WTC11 (cell line): ENCODE data around the gene HIPK2. TPM values are rescaled to one million over a fixed set of nuclear protein-coding genes. Genes with fewer than 3 reads are reported as not detected.
"Not testable (repeated sequence)": the region's sequence is repeated elsewhere in the genome, so short reads cannot be mapped to it uniquely, and the experiment has no call there.

Experiments used
- ATAC-seq: fragments of 200-7000 bp; cut with Tn5 transposase; 2 replicates; pipeline ENCODE4 v1.10.0; 2021; ENCODE audit warnings: mild to moderate bottlenecking, moderate library complexity
- CTCF ChIA-PET: fragments of 300-600 bp; sonication (Branson Sonifier 250); formaldehyde crosslinking; loops from one replicate; lab custom pipeline; 2021; ENCODE audit warnings: antibody characterized with exemption; lab: Charles Lee
- POLR2A ChIA-PET: fragments of 350-600 bp; sonication (Branson Sonifier 250); formaldehyde crosslinking; loops from one replicate; lab custom pipeline; 2021; ENCODE audit warnings: antibody characterized with exemption; lab: Charles Lee
- DNase-seq: peaks from one replicate; pipeline ENCODE4 v3.0.0; 2021; ENCODE audit warnings: low spot score
- H3K27ac Mint-ChIP-seq: 2 replicates; pipeline ENCODE4 v1.8.0; 2021; ENCODE audit warnings: mixed read lengths
- H3K27me3 Mint-ChIP-seq: 2 replicates; pipeline ENCODE4 v1.8.0; 2021; ENCODE audit warnings: low read depth, mild to moderate bottlenecking, moderate library complexity, mixed read lengths
- H3K36me3 Mint-ChIP-seq: 2 replicates; pipeline ENCODE4 v1.8.0; 2021; ENCODE audit warnings: mixed read lengths
- H3K4me1 Mint-ChIP-seq: 2 replicates; pipeline ENCODE4 v1.8.0; 2022; ENCODE audit warnings: mixed read lengths
- H3K4me3 Mint-ChIP-seq: 2 replicates; pipeline ENCODE4 v1.8.0; 2021; ENCODE audit warnings: mild to moderate bottlenecking, moderate library complexity, mixed read lengths
- H3K9me3 Mint-ChIP-seq: 2 replicates; pipeline ENCODE4 v1.8.0; 2021; ENCODE audit warnings: mixed read lengths
- ATF1 ChIP-seq: sonication (generic); formaldehyde crosslinking; IDR thresholded peaks from 2 replicates; pipeline ENCODE4 v1.8.1; 2023; ENCODE audit warnings: mild to moderate bottlenecking, moderate library complexity, missing genetic modification reagents
- E2F4 ChIP-seq: sonication (generic); formaldehyde crosslinking; IDR thresholded peaks from 2 replicates; pipeline ENCODE4 v1.8.1; 2022; ENCODE audit warnings: low read depth, mild to moderate bottlenecking, moderate library complexity, missing genetic modification reagents, borderline replicate concordance
- EMX1 ChIP-seq: fragments of 250-450 bp; sonication (Bioruptor Pico); IDR thresholded peaks from 2 replicates; pipeline ENCODE4 v1.8.0; 2021; ENCODE audit warnings: mild to moderate bottlenecking
- GRHL2 ChIP-seq: fragments of 250-450 bp; sonication (Bioruptor Pico); IDR thresholded peaks from 2 replicates; pipeline ENCODE4 v1.8.0; 2022; ENCODE audit warnings: mild to moderate bottlenecking, moderate library complexity; ENCODE audit not compliant: insufficient replicate concordance, severe bottlenecking
- JAZF1 ChIP-seq: fragments of 250-450 bp; sonication (Bioruptor Pico); IDR thresholded peaks from 2 replicates; pipeline ENCODE4 v1.9.0; 2021; ENCODE audit warnings: moderate library complexity, mild to moderate bottlenecking, inconsistent platforms
- RELA ChIP-seq: sonication (generic); formaldehyde crosslinking; IDR thresholded peaks from 2 replicates; pipeline ENCODE4 v1.8.1; 2022; ENCODE audit warnings: missing genetic modification reagents, mild to moderate bottlenecking, borderline replicate concordance
- RORB ChIP-seq: fragments of 250-450 bp; sonication (Bioruptor Pico); IDR thresholded peaks from 2 replicates; pipeline ENCODE4 v1.9.0; 2021; ENCODE audit warnings: mild to moderate bottlenecking
- SP1 ChIP-seq: sonication (generic); formaldehyde crosslinking; conservative IDR thresholded peaks from 2 replicates; pipeline ENCODE4 v1.8.1; 2022; ENCODE audit warnings: missing genetic modification reagents
- TP53 ChIP-seq: sonication (generic); formaldehyde crosslinking; IDR thresholded peaks from 2 replicates; pipeline ENCODE4 v1.8.1; 2023; ENCODE audit warnings: mild to moderate bottlenecking, missing genetic modification reagents
- ZNF121 ChIP-seq: sonication (generic); formaldehyde crosslinking; IDR thresholded peaks from 2 replicates; pipeline ENCODE4 v1.8.0; 2023; ENCODE audit warnings: missing genetic modification reagents
- ZNF263 ChIP-seq: sonication (generic); formaldehyde crosslinking; IDR thresholded peaks from 2 replicates; pipeline ENCODE4 v1.8.1; 2022; ENCODE audit warnings: low read depth, mild to moderate bottlenecking, moderate library complexity, missing genetic modification reagents
- total RNA-seq: library from RNA; stranded (reverse); gene quantifications from 3 replicates; pipeline ENCODE4 v1.2.3, GENCODE V29; 2021
- TF ChIP-seq, protein P1 (sequence below): sonication (generic); formaldehyde crosslinking; IDR thresholded peaks from 2 replicates; pipeline ENCODE4 v1.8.0; 2022; ENCODE audit warnings: mild to moderate bottlenecking, missing genetic modification reagents
- TF ChIP-seq, protein P2 (sequence below): fragments of 250-450 bp; sonication (Bioruptor Pico); IDR thresholded peaks from 2 replicates; pipeline ENCODE4 v1.9.0; 2021; ENCODE audit warnings: mild to moderate bottlenecking, borderline replicate concordance
- TF ChIP-seq, protein P3 (sequence below): fragments of 200-600 bp; IDR thresholded peaks from 2 replicates; pipeline ENCODE4 v1.8.0; 2022; ENCODE audit warnings: antibody characterized with exemption
- TF ChIP-seq, protein P4 (sequence below): fragments of 250-450 bp; sonication (Bioruptor Pico); IDR thresholded peaks from 2 replicates; pipeline ENCODE4 v2.1.2; 2022; ENCODE audit warnings: mild to moderate bottlenecking, moderate library complexity

The HIPK2 gene
- total RNA-seq, 1 experiment from 2014 or later: 25.3 TPM

- Mint-ChIP-seq H3K4me3 (no peak overlapping the region), H3K4me1 (peaks cover 13% of the 10 kb centered on the region), H3K27ac (no peak overlapping the region), H3K36me3 (peaks cover 7% of the 10 kb centered on the region), H3K27me3 (no peaks in the 10 kb centered on the region; the same call in 1 of the 2 replicates), H3K9me3 (peaks cover 13% of the 10 kb centered on the region)
- no peak for ATAC-seq
- no peak for DNase-seq
- ChIA-PET POLR2A (no interaction called here), CTCF (interaction anchor here (0.7 to 2.2 kb wide), 2 partner anchors 59 kb away, joined by 3 to 8 read pairs; no protein-coding TSS in a partner anchor)
- no peak for TF ChIP-seq E2F4
- no peak for TF ChIP-seq RORB (CRISPR knock-in tag)
- no peak for TF ChIP-seq ATF1 (CRISPR knock-in tag)
- TF ChIP-seq RELA (CRISPR knock-in tag): no peak
- no peak for TF ChIP-seq SP1
- TF ChIP-seq ZNF263 (CRISPR knock-in tag): no peak
- no peak for TF ChIP-seq JAZF1 (CRISPR knock-in tag)
- no peak for TF ChIP-seq GRHL2
- no peak for TF ChIP-seq ZNF121 (CRISPR knock-in tag)
- no peak for TF ChIP-seq TP53
Observed at GRCh38 chr7:139559364-139560105, 218.3 kb downstream of the HIPK2 start.

DNA sequence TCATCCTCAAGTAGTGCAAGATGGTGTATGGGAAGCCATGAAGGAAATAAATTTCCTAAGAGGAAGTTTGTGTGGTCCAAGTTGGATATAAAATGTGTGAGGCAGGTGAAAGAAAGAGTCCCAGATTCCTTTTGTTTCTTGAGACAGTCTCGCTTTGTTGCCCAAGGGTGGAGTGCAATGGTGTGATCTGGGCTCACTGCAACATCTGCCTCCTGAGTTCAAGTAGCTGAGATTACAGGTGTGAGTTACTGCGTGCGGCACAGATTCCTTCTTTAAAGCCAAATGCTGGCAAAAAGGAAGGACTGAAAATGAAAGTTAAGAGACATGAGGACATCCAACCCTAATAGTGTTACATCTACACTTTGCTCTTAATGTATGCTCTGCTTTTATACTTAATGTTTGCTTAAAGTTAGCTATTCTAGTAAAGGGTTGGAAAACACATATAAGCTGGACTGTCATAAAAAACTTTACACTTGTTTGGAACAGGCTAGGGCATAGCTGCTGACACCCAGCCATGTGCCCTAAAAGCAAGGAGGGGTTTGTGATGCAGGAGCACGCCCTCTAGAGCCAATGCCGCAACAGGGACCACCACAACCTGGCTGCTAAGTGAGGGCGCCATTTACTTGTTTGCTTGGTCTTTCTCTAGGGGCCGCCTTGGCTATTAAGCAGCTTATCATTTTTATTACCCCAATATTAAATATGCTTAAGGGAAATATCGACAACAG is 219.8 kb downstream of the HIPK2 start:
- peak; percentile 49 for DNase-seq
- Mint-ChIP-seq H3K4me1 (peaks cover 18% of the 10 kb centered on the region), H3K4me3 (no peak overlapping the region), H3K36me3 (peaks cover 9% of the 10 kb centered on the region), H3K27ac (no peak overlapping the region), H3K9me3 (peaks cover 20% of the 10 kb centered on the region), H3K27me3 (no peaks in the 10 kb centered on the region; the same call in 1 of the 2 replicates)
- ChIA-PET POLR2A (interaction anchor here (1.2 kb wide), 1 partner anchor 9 kb away, joined by 4 read pairs; no protein-coding TSS in a partner anchor), CTCF (interaction anchor here (0.6 to 2.2 kb wide), 18 partner anchors 9 to 124 kb away, joined by 3 to 23 read pairs (median 4); partner anchors contain the start of gene KLRG2)
- peak; percentile 73 for ATAC-seq
- TF ChIP-seq, protein P1, sequence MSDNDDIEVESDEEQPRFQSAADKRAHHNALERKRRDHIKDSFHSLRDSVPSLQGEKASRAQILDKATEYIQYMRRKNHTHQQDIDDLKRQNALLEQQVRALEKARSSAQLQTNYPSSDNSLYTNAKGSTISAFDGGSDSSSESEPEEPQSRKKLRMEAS (CRISPR knock-in tag): peak; percentile 56; the same call in 1 of the 2 replicates
- no peak for TF ChIP-seq RORB (CRISPR knock-in tag)

GRCh38 chr7:139553991-139554700 is 223.7 kb downstream of the HIPK2 start:
- not testable (repeated sequence) for H3K36me3 Mint-ChIP-seq, H3K27me3 Mint-ChIP-seq, H3K4me3 Mint-ChIP-seq, H3K27ac Mint-ChIP-seq
- TF ChIP-seq, protein P2, sequence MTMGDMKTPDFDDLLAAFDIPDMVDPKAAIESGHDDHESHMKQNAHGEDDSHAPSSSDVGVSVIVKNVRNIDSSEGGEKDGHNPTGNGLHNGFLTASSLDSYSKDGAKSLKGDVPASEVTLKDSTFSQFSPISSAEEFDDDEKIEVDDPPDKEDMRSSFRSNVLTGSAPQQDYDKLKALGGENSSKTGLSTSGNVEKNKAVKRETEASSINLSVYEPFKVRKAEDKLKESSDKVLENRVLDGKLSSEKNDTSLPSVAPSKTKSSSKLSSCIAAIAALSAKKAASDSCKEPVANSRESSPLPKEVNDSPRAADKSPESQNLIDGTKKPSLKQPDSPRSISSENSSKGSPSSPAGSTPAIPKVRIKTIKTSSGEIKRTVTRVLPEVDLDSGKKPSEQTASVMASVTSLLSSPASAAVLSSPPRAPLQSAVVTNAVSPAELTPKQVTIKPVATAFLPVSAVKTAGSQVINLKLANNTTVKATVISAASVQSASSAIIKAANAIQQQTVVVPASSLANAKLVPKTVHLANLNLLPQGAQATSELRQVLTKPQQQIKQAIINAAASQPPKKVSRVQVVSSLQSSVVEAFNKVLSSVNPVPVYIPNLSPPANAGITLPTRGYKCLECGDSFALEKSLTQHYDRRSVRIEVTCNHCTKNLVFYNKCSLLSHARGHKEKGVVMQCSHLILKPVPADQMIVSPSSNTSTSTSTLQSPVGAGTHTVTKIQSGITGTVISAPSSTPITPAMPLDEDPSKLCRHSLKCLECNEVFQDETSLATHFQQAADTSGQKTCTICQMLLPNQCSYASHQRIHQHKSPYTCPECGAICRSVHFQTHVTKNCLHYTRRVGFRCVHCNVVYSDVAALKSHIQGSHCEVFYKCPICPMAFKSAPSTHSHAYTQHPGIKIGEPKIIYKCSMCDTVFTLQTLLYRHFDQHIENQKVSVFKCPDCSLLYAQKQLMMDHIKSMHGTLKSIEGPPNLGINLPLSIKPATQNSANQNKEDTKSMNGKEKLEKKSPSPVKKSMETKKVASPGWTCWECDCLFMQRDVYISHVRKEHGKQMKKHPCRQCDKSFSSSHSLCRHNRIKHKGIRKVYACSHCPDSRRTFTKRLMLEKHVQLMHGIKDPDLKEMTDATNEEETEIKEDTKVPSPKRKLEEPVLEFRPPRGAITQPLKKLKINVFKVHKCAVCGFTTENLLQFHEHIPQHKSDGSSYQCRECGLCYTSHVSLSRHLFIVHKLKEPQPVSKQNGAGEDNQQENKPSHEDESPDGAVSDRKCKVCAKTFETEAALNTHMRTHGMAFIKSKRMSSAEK (CRISPR knock-in tag): 0 out of 2 replicates have a peak, but pooled peaks have one; percentile 7
- 0 out of 2 replicates have a peak, but pooled peaks have one; percentile 58 for TF ChIP-seq EMX1
- TF ChIP-seq, protein P3, sequence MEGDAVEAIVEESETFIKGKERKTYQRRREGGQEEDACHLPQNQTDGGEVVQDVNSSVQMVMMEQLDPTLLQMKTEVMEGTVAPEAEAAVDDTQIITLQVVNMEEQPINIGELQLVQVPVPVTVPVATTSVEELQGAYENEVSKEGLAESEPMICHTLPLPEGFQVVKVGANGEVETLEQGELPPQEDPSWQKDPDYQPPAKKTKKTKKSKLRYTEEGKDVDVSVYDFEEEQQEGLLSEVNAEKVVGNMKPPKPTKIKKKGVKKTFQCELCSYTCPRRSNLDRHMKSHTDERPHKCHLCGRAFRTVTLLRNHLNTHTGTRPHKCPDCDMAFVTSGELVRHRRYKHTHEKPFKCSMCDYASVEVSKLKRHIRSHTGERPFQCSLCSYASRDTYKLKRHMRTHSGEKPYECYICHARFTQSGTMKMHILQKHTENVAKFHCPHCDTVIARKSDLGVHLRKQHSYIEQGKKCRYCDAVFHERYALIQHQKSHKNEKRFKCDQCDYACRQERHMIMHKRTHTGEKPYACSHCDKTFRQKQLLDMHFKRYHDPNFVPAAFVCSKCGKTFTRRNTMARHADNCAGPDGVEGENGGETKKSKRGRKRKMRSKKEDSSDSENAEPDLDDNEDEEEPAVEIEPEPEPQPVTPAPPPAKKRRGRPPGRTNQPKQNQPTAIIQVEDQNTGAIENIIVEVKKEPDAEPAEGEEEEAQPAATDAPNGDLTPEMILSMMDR: peak; percentile 14; the same call in 1 of the 2 replicates
- TF ChIP-seq, protein P4, sequence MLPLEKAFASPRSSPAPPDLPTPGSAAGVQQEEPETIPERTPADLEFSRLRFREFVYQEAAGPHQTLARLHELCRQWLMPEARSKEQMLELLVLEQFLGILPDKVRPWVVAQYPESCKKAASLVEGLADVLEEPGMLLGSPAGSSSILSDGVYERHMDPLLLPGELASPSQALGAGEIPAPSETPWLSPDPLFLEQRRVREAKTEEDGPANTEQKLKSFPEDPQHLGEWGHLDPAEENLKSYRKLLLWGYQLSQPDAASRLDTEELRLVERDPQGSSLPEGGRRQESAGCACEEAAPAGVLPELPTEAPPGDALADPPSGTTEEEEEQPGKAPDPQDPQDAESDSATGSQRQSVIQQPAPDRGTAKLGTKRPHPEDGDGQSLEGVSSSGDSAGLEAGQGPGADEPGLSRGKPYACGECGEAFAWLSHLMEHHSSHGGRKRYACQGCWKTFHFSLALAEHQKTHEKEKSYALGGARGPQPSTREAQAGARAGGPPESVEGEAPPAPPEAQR (CRISPR knock-in tag): 0 out of 2 replicates have a peak, but pooled peaks have one; percentile 20
- ChIA-PET CTCF (interaction anchor here (0.5 to 3.8 kb wide), 24 partner anchors 10 to 1082 kb away, joined by 3 to 25 read pairs (median 4); partner anchors contain the start of gene KLRG2), POLR2A (interaction anchor here (1.1 kb wide), 1 partner anchor 64 kb away, joined by 3 read pairs; no protein-coding TSS in a partner anchor)
- peaks cover 20% of the 10 kb centered on the region for H3K9me3 Mint-ChIP-seq
- ATAC-seq: peak; percentile 81
- peaks cover 15% of the 10 kb centered on the region for H3K4me1 Mint-ChIP-seq
- peak; percentile 49 for DNase-seq
